Colonic mucosa (tissue), 4 donors: ENCODE results near the gene RBP5. TPM values are rescaled to one million over a fixed set of nuclear protein-coding genes. Genes with fewer than 3 reads are reported as not detected.
A peak's percentile ranks its signal among the peaks of the same experiment; 100 is the strongest.

ENCODE experiments used
- DNase-seq: peaks from one replicate; pipeline ENCODE4 v3.0.0-alpha.2; 2020
- H3K27ac ChIP-seq: fragments of 200-600 bp; one replicate; pipeline ENCODE4 v1.8.0; 2021
- H3K27me3 ChIP-seq: fragments of 200-600 bp; one replicate; pipeline ENCODE4 v1.8.0; 2021
- H3K36me3 ChIP-seq: fragments of 200-600 bp; one replicate; pipeline ENCODE4 v1.8.0; 2021
- H3K4me1 ChIP-seq: fragments of 200-600 bp; one replicate; pipeline ENCODE4 v1.8.0; 2021; ENCODE audit warnings: mild to moderate bottlenecking
- H3K4me3 ChIP-seq: fragments of 200-600 bp; one replicate; pipeline ENCODE4 v1.8.0; 2021
- H3K9ac ChIP-seq, 2 donors: one replicate each; pipeline ENCODE4 v1.7.0; 2013; ENCODE audit warnings: control low read depth in 2 of 2, low read depth in 2 of 2, low read length in 2 of 2
- H3K9me3 ChIP-seq: fragments of 200-600 bp; one replicate; pipeline ENCODE4 v1.8.0; 2021
- intact Hi-C: fragments of 100-400 bp; cut with DNase I; formaldehyde crosslinking; loops from one replicate; pipeline ENCODE4 v1.14.1; 2022
- total RNA-seq, 2 donors: library from RNA; stranded (reverse); fragmentation: NEBNext Ultra II Directional in 1 of 2; extraction: Animal tissue kit (Norgen Biotek cat#: 25700) in 1 of 2; gene quantifications; one replicate each; pipeline ENCODE4 v1.2.1, GENCODE V29; 2021
- TF ChIP-seq, protein P1 (sequence below): fragments of 200-600 bp; IDR thresholded peaks from one replicate; pipeline ENCODE4 v1.8.0; 2022; ENCODE audit warnings: antibody characterized with exemption, mild to moderate bottlenecking
- donor health status: healthy.
- donor health status: DM: no; HTN: no; CAD: no.
- donor health status: DM: no; HTN: no; CAD: no.

Gene RBP5
- total RNA-seq, 2 donors from 2014 or later = 2.4 to 3.7 TPM

DNA sequence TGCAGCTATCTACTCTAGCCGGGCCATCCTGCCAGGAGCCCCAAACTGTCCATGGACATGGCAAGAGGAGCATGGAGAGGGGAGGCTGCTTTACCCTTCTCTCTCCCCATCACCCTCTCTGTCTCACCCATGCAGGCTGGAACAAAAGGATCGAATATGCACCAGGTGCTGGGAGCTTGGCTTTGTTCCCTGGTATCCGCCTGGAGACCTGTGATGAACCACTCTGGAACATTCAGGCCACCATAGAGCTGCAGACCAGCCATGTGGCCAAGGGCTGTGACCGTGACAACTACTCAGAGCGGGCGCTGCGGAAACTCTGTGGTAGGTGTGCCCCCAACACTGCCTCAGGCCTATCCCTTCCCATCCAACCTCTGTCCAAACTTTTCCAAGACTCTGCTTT, 7.4 kb upstream of the RBP5 start:
- H3K27ac ChIP-seq = no peak overlapping the region
- H3K4me1 ChIP-seq = no peaks in the 10 kb centered on the region
- no peak overlapping the region for H3K4me3 ChIP-seq
- H3K27me3 ChIP-seq = no peaks in the 10 kb centered on the region
- H3K9me3 ChIP-seq = no peaks in the 10 kb centered on the region
- TF ChIP-seq, protein P1, sequence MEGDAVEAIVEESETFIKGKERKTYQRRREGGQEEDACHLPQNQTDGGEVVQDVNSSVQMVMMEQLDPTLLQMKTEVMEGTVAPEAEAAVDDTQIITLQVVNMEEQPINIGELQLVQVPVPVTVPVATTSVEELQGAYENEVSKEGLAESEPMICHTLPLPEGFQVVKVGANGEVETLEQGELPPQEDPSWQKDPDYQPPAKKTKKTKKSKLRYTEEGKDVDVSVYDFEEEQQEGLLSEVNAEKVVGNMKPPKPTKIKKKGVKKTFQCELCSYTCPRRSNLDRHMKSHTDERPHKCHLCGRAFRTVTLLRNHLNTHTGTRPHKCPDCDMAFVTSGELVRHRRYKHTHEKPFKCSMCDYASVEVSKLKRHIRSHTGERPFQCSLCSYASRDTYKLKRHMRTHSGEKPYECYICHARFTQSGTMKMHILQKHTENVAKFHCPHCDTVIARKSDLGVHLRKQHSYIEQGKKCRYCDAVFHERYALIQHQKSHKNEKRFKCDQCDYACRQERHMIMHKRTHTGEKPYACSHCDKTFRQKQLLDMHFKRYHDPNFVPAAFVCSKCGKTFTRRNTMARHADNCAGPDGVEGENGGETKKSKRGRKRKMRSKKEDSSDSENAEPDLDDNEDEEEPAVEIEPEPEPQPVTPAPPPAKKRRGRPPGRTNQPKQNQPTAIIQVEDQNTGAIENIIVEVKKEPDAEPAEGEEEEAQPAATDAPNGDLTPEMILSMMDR = no peak
- DNase-seq = no peak
- no peak overlapping the region for H3K9ac ChIP-seq
- H3K36me3 ChIP-seq = no peaks in the 10 kb centered on the region
- intact Hi-C loops = no loop called here

DNA sequence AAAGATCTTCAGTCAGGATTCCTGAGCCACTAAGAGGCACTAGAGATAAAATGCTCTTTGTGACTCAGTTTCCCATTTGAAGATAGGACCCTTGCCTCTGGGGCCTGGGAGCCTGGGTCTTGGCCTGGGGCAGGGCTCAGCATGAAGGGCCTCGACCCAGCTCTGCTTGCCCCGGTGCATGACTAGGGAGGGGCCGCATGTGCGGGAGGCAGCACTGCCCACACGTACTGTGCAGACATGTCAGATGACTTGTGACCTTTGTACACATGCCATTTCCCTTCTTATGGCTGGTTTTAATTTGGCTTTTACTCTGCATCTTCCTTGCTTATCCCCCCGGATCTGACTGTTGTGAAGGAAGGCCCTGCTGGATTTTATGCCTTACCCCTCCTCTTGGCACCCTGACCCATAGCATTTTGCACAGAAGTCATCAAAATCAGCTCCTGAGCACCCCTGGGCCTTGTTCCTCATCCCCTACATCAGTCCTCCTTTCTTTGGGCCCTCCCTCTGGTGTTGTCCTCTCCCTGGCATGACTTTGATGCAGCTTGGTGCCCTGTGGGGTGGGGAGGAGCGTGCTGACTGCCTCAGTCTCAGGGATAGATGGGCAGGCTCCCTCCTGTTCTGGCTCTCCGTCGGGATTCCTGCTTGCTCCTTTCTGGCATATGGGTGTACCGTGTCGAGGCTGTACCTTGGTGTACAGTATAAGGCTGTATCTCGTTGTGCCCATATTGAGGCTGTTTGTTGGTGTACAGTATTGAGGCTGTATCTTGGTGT, 5.9 kb upstream of the RBP5 start:
- Histone ChIP-seq H3K4me1 (no peaks in the 10 kb centered on the region), H3K27me3 (no peaks in the 10 kb centered on the region), H3K9ac (no peak overlapping the region), H3K4me3 (no peak overlapping the region), H3K36me3 (no peaks in the 10 kb centered on the region), H3K9me3 (no peaks in the 10 kb centered on the region), H3K27ac (no peak overlapping the region)
- intact Hi-C loops = no loop called here
- TF ChIP-seq, protein P1 = no peak
- DNase-seq = no peak

DNA sequence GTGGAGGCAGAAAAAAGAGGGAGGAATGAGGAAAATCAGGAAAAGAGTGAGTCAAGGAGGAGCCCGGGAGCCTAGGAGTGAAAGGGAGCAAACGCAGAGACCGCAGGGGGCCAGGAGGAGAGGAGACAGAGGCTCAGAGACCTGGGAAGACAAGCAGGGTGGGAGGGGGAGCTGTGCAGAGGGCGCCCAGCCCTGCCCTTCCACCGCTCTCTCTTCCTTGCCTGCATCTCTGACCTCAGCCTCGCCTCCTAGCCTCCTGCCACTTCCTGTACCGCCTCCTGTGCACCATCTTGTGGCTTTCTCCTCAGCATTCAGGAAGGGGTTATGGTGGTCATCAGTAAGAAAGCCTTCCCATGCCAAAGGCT, 2.8 kb upstream of the RBP5 start:
- peak overlapping the region; percentile 46 for H3K4me3 ChIP-seq
- no peak overlapping the region for H3K27ac ChIP-seq
- no peak for DNase-seq
- H3K9me3 ChIP-seq = no peaks in the 10 kb centered on the region
- H3K4me1 ChIP-seq = no peaks in the 10 kb centered on the region
- TF ChIP-seq, protein P1 = no peak
- H3K36me3 ChIP-seq = no peaks in the 10 kb centered on the region
- intact Hi-C loops = no loop called here
- H3K9ac ChIP-seq = peak overlapping the region in 1 of 2 donors; percentile 42
- no peaks in the 10 kb centered on the region for H3K27me3 ChIP-seq

DNA sequence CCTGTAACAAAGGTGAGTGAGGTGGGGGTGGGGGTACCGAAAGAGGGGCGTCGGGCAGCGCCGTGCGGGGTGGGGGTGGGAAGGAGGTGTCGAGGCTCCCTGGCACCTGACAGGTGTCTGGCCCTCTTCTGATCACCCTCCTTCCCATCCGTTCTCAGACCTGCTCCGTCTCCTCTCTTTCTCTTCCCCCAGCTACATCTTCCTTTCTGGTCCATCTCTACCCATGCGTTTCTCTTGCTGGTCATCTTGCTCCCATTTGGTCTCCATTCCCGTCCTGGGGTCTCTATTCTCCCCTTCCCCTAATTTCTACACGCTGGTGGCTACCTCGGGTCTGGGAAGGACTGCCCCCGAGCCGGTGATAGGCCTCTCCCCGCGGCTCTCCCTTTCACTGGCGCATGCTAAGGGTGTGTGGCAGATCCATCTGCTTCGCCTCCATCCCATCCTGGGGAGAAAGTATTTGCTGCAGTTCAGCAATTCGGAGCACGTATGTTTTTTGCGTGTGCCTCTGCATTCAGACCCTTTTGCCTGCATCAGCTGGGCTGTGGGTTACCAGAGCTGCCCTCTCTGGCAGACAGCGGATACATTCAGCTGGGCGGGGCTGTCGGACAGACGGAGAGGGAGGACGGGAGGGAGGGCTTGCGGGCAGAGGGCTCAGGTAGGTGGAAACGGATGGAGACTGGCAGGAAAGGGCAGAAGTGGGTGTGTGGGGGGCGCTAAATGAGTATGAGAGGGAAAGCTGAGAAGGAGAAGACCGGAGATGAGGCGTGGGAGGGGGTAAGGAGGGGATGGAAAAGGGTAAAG, 2.2 kb upstream of the RBP5 start:
- intact Hi-C loops = no loop called here
- Histone ChIP-seq H3K27ac (no peak overlapping the region), H3K27me3 (no peaks in the 10 kb centered on the region), H3K4me1 (no peaks in the 10 kb centered on the region), H3K4me3 (peak overlapping the region; percentile 46), H3K9ac (peak overlapping the region; percentile 42 to 64), H3K9me3 (no peaks in the 10 kb centered on the region), H3K36me3 (no peaks in the 10 kb centered on the region)
- TF ChIP-seq, protein P1 = no peak
- peak; percentile 63 for DNase-seq

DNA sequence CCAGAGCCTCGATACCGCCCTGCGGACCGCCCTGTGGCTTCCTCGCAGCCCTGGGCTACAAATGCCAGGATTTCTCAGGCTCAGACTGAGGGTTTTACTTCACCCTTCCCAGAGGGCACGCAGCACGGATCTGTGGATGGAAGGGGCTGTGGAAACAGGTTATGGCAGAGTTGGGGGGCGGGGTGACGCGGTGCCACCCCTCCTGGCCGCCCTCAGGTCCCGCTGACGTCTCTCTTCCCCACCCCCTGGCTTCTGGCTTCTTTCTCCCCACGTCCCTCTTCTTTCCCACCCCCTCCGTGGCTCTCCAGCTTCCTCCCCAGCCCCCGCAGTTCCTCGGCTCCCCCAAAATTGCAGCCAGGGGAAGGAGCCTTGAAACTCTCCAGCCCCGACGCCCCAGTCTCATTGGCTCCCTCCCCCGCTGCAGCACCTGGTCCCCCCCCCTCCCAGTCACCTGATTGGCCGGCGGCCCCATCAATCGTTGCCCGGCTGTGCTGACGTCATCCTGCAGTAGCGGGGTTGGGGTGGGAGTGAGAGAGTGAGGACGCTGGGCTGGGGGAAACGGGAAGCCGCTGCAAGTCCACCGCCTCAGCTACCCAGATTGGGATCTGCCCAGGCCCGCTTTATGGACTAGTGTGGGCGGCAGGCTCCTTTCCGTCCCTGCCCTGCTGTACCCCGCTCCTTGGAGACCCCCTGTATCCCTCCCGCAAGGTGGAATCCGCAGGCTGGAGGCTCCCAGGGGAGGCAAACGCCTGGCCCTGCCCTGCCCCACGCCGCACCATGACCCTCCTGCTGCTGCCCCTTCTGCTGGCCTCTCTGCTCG, 1.4 kb upstream of the RBP5 start, which contains the start of gene CLSTN3:
Gene CLSTN3, plus strand, starts transcription at position 500 of the 820 bp plus-strand sequence. Its CDS starts 278 bp downstream, at position 778.
- peak; percentile 79 for DNase-seq
- peak within 1 kb of the TSS; percentile 42 to 79 for H3K9ac ChIP-seq
- H3K27me3 ChIP-seq = no peaks in the 10 kb centered on the region
- intact Hi-C loops = no loop called here
- peak within 1 kb of the TSS; percentile 15 for H3K27ac ChIP-seq
- H3K36me3 ChIP-seq = no peaks in the 10 kb centered on the region
- TF ChIP-seq, protein P1 = no peak
- H3K4me1 ChIP-seq = no peaks in the 10 kb centered on the region
- no peaks in the 10 kb centered on the region for H3K9me3 ChIP-seq
- peak within 1 kb of the TSS; percentile 46 for H3K4me3 ChIP-seq
